ENCODE measurements around the gene NOL3. TPM values are rescaled to one million over a fixed set of nuclear protein-coding genes. Genes with fewer than 3 reads are reported as not detected.

Gene NOL3
- total RNA-seq, 1 experiment from 2014 or later, result 8.5 TPM

GRCh38 chr16:67169011-67169451, 1.3 kb upstream of the NOL3 start:
- no peaks in the 10 kb centered on the region for H3K36me3 Mint-ChIP-seq
- peaks cover 94% of the 10 kb centered on the region for H3K27me3 Mint-ChIP-seq (ENCODE audit: low read depth)
- ATAC-seq (peak; percentile 2; the same call in 1 of the 2 replicates), DNase-seq (ENCODE audit: low spot score) (peak; percentile 51)
- H3K9me3 Mint-ChIP-seq, result no peaks in the 10 kb centered on the region
- POLR2A ChIA-PET, result interaction anchor here (0.9 to 2.5 kb wide), 5 partner anchors 9 to 29 kb away, joined by 3 to 9 read pairs (median 5); partner anchors contain the start of genes FBXL8 and TRADD
- peaks cover 48% of the 10 kb centered on the region for H3K4me1 Mint-ChIP-seq
- H3K27ac Mint-ChIP-seq, result no peak overlapping the region
- CTCF ChIA-PET, result interaction anchor here (0.6 to 15.6 kb wide), 31 partner anchors 9 to 505 kb away, joined by 3 to 386 read pairs (median 3); partner anchors contain the start of genes B3GNT9, CES3, ELMO3 and EXOC3L1
- peak overlapping the region; percentile 85 for H3K4me3 Mint-ChIP-seq
- TF ChIP-seq ARID4B (CRISPR knock-in tag; IDR thresholded peaks at IDR 0.05; ENCODE audit: borderline replicate concordance) (0 out of 2 replicates have a peak, but pooled peaks have one; percentile 35), AFF4 (CRISPR knock-in tag; IDR thresholded peaks at IDR 0.05; ENCODE audit: borderline replicate concordance) (no peak)

DNA sequence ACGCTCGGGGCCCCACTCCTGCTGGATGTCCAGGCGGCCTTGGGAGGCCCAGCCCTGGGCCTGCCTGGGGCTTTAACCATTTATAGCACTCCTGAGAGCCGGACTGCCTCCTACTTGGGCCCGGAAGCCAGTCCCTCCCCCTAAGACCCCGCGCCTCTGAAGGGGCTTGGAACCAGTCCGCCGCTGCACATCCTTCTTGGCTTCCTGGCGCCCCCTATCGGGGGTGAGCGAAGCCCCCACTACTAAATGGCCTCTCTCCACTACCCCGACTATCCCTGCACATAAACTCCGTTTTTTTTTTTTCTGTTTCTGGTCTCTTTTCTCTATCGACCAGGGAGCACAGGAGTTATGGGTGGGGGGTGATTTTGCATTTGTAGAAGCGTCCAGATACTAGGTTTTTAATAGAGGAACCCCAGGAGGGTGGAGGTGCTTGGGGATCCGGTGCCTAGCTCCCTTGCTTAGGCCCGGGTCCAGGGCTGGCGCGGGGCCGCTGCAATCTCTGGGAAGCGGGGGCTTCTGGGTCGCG, 633 bp upstream of the NOL3 start:
- Mint-ChIP-seq H3K36me3 (no peaks in the 10 kb centered on the region), H3K4me3 (peak overlapping the region; percentile 85), H3K27ac (no peak overlapping the region; the same call in 1 of the 2 replicates), H3K9me3 (no peaks in the 10 kb centered on the region), H3K27me3 (ENCODE audit: low read depth) (peaks cover 95% of the 10 kb centered on the region), H3K4me1 (peaks cover 46% of the 10 kb centered on the region)
- ChIA-PET POLR2A (interaction anchor here (1.0 to 2.5 kb wide), 6 partner anchors 9 to 29 kb away, joined by 3 to 9 read pairs (median 6); partner anchors contain the start of genes B3GNT9, FBXL8 and TRADD), CTCF (interaction anchor here (0.5 to 15.6 kb wide), 35 partner anchors 8 to 351 kb away, joined by 3 to 386 read pairs (median 5); partner anchors contain the start of genes B3GNT9, CES3, ELMO3 and EXOC3L1)
- ATAC-seq (peak; percentile 45), DNase-seq (ENCODE audit: low spot score) (peak; percentile 93)
- TF ChIP-seq ZBTB21 (CRISPR knock-in tag; IDR thresholded peaks at IDR 0.05; ENCODE audit: borderline replicate concordance), result no peak
- TF ChIP-seq, protein P1, sequence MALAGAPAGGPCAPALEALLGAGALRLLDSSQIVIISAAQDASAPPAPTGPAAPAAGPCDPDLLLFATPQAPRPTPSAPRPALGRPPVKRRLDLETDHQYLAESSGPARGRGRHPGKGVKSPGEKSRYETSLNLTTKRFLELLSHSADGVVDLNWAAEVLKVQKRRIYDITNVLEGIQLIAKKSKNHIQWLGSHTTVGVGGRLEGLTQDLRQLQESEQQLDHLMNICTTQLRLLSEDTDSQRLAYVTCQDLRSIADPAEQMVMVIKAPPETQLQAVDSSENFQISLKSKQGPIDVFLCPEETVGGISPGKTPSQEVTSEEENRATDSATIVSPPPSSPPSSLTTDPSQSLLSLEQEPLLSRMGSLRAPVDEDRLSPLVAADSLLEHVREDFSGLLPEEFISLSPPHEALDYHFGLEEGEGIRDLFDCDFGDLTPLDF (CRISPR knock-in tag; IDR thresholded peaks at IDR 0.05), result no peak
- TF ChIP-seq RELA (CRISPR knock-in tag; IDR thresholded peaks at IDR 0.05; ENCODE audit: borderline replicate concordance), result no peak
- peak; percentile 41; the same call in 1 of the 2 replicates for TF ChIP-seq HMGXB4 (CRISPR knock-in tag; IDR thresholded peaks at IDR 0.05)
- peak; percentile 83 for TF ChIP-seq CTCF (IDR thresholded peaks at IDR 0.05)
